Panc1 (cell line): ENCODE measurements around the gene PDK2. TPM values are rescaled to one million over a fixed set of nuclear protein-coding genes. Genes with fewer than 3 reads are reported as not detected.

Experiments used
- ATAC-seq: fragments of 200-7000 bp; cut with Tn5 transposase; 2 replicates; pipeline ENCODE4 v1.9.1; 2020; ENCODE audit warnings: mild to moderate bottlenecking, moderate library complexity
- BruUV-seq: library from RNA; stranded (reverse); fragments of 400-500 nt; replicated peaks from 2 replicates; lab custom pipeline; 2021; lab: Mats Ljungman, UMichigan
- CTCF ChIA-PET: fragments of 300-600 bp; sonication (Branson Sonifier 250); formaldehyde crosslinking; loops from one replicate; lab custom pipeline; 2022; ENCODE audit warnings: antibody characterized with exemption; lab: Charles Lee
- POLR2A ChIA-PET: fragments of 300-600 bp; sonication (Branson Sonifier 250); formaldehyde crosslinking; loops from one replicate; lab custom pipeline; 2022; ENCODE audit warnings: antibody characterized with exemption; lab: Charles Lee
- DNase-seq: peaks from one replicate; pipeline ENCODE4 v3.0.0-alpha.2; 2010; ENCODE audit warnings: low read depth, low spot score
- H3K27ac ChIP-seq: 2 replicates; pipeline ENCODE4 v1.5.1; 2011; ENCODE audit warnings: mild to moderate bottlenecking, low read length, inconsistent platforms
- H3K27me3 ChIP-seq: fragments of 200-500 bp; sonication (Bioruptor generic); 2 replicates; pipeline ENCODE4 v1.6.0; 2014; ENCODE audit warnings: low read length, inconsistent platforms; ENCODE audit not compliant: control insufficient read depth, insufficient read depth
- H3K36me3 ChIP-seq: fragments of 200-500 bp; sonication (Bioruptor generic); 2 replicates; pipeline ENCODE4 v1.5.1; 2014; ENCODE audit warnings: inconsistent platforms, mild to moderate bottlenecking, low read length, moderate library complexity; ENCODE audit not compliant: control insufficient read depth, insufficient read depth
- H3K4me1 ChIP-seq: 2 replicates; pipeline ENCODE4 v1.5.1; 2011; ENCODE audit warnings: inconsistent platforms, mild to moderate bottlenecking, low read length, moderate library complexity; ENCODE audit not compliant: control insufficient read depth, insufficient read depth
- H3K4me3 ChIP-seq, 2 experiments: 2 replicates each; pipeline ENCODE4 v1.5.1; 2011 to 2012; ENCODE audit warnings: low read depth in 2 of 2, low read length in 2 of 2, mild to moderate bottlenecking in 2 of 2, inconsistent platforms in 1 of 2, moderate library complexity in 1 of 2
- H3K9me3 ChIP-seq: fragments of 200-500 bp; sonication (Bioruptor generic); 2 replicates; pipeline ENCODE4 v1.5.1; 2014; ENCODE audit warnings: low read depth, mild to moderate bottlenecking, inconsistent platforms, low read length, moderate library complexity; ENCODE audit not compliant: control insufficient read depth, insufficient read depth
- POLR2AphosphoS5 ChIP-seq: IDR thresholded peaks from 2 replicates; pipeline ENCODE4 v1.6.1; 2012; ENCODE audit warnings: mild to moderate bottlenecking, low read depth, low read length, moderate library complexity
- SIN3A ChIP-seq: IDR thresholded peaks from 2 replicates; pipeline ENCODE4 v1.6.1; 2012; ENCODE audit warnings: low read depth, mild to moderate bottlenecking, low read length, moderate library complexity, borderline replicate concordance; ENCODE audit not compliant: insufficient read depth
- TCF7L2 ChIP-seq: IDR thresholded peaks from 2 replicates; pipeline ENCODE4 v1.6.1; 2011; ENCODE audit warnings: mild to moderate bottlenecking, low read depth, low read length, inconsistent platforms
- in situ Hi-C: cut with HindIII; loops from 2 replicates; pipeline ENCODE4 v1.10.0; 2016; ENCODE audit warnings: low sequenced_read_pairs, low pct_unique_long_range_greater_than_20kb
- intact Hi-C: fragments of 100-400 bp; cut with micrococcal nuclease; formaldehyde crosslinking; loops from one replicate; pipeline ENCODE4 v1.10.0; 2022; ENCODE audit not compliant: unreplicated experiment
- total RNA-seq: library from RNA; stranded (reverse); gene quantifications from one replicate; pipeline ENCODE4 v1.2.1, GENCODE V29; 2021; ENCODE audit not compliant: unreplicated experiment
- TF ChIP-seq, protein P1 (sequence below), 2 experiments: IDR thresholded peaks; 2 replicates each; pipeline ENCODE4 v1.6.1; 2011 to 2012; ENCODE audit warnings: low read depth in 2 of 2, control low read depth in 1 of 2, low read length in 1 of 2, mild to moderate bottlenecking in 1 of 2, moderate library complexity in 1 of 2; ENCODE audit not compliant: insufficient read depth in 1 of 2
- TF ChIP-seq, protein P2 (sequence below): fragments of 450-650 bp; IDR thresholded peaks from 2 replicates; pipeline ENCODE4 v1.5.1; 2017; ENCODE audit warnings: mild to moderate bottlenecking

Gene PDK2
- total RNA-seq, 1 experiment from 2014 or later: 46.0 TPM

DNA sequence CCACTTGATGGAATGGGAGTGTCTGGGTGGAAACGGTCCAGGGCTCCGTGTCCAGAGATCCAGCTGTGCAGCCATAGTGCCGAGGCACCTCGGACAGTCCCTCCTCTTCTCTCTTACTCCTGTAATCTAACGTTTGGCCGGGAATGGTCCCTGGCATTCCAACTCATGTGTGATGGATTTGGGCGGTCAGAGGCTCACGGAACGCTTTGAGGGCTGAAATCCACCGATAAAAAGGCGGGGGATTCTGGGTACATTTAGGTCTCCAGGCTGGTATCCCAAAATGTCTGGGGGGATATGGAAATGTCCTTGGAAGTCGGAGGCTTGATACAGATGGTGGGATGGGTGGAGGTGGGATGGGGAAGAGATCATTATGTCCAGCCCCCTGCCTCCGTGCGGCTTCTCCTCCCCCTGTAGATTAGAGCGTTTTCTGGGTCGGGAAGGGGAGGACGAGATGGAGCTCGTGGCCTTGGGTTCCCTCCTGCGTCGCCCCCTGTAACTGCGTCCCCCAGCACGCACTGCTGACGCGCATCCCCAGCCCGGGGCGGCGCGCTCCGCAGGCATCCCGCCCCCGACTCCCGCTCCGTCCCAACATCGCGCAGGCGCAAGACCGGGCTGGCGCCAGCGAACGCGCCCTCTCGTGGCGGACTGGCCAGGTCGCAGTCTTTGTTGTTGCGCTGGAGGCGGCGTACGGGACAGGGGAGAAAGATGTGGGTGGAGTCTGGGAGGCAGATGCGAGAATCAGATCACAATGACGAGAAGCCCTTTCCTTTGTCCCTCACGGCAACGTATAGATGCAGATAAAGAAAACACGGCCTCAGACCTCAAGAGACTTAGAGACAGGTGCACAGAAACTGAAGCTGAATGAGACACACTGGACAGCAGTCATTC, 66.1 kb downstream of the PDK2 start:
- intact Hi-C loops: loop anchor here (1.0 kb wide), 1 partner anchor 21 kb away; no protein-coding TSS in a partner anchor
- in situ Hi-C loops: no loop called here
- peak; percentile 64 for DNase-seq
- H3K36me3 ChIP-seq: no peaks in the 10 kb centered on the region
- TF ChIP-seq, protein P1, sequence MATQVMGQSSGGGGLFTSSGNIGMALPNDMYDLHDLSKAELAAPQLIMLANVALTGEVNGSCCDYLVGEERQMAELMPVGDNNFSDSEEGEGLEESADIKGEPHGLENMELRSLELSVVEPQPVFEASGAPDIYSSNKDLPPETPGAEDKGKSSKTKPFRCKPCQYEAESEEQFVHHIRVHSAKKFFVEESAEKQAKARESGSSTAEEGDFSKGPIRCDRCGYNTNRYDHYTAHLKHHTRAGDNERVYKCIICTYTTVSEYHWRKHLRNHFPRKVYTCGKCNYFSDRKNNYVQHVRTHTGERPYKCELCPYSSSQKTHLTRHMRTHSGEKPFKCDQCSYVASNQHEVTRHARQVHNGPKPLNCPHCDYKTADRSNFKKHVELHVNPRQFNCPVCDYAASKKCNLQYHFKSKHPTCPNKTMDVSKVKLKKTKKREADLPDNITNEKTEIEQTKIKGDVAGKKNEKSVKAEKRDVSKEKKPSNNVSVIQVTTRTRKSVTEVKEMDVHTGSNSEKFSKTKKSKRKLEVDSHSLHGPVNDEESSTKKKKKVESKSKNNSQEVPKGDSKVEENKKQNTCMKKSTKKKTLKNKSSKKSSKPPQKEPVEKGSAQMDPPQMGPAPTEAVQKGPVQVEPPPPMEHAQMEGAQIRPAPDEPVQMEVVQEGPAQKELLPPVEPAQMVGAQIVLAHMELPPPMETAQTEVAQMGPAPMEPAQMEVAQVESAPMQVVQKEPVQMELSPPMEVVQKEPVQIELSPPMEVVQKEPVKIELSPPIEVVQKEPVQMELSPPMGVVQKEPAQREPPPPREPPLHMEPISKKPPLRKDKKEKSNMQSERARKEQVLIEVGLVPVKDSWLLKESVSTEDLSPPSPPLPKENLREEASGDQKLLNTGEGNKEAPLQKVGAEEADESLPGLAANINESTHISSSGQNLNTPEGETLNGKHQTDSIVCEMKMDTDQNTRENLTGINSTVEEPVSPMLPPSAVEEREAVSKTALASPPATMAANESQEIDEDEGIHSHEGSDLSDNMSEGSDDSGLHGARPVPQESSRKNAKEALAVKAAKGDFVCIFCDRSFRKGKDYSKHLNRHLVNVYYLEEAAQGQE (IDR thresholded peaks at IDR 0.05; ENCODE audit: insufficient read depth in 1 of 2, low read depth in 2 of 2, low read length in 1 of 2): peak in 1 of 2 experiments; percentile 67; a peak in 1 of 4 replicates
- TF ChIP-seq SIN3A (no peak), POLR2AphosphoS5 (peak; percentile 57; the same call in 1 of the 2 replicates), TCF7L2 (peak; percentile 76)
- TF ChIP-seq, protein P2, sequence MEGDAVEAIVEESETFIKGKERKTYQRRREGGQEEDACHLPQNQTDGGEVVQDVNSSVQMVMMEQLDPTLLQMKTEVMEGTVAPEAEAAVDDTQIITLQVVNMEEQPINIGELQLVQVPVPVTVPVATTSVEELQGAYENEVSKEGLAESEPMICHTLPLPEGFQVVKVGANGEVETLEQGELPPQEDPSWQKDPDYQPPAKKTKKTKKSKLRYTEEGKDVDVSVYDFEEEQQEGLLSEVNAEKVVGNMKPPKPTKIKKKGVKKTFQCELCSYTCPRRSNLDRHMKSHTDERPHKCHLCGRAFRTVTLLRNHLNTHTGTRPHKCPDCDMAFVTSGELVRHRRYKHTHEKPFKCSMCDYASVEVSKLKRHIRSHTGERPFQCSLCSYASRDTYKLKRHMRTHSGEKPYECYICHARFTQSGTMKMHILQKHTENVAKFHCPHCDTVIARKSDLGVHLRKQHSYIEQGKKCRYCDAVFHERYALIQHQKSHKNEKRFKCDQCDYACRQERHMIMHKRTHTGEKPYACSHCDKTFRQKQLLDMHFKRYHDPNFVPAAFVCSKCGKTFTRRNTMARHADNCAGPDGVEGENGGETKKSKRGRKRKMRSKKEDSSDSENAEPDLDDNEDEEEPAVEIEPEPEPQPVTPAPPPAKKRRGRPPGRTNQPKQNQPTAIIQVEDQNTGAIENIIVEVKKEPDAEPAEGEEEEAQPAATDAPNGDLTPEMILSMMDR: peak; percentile 99
- peak overlapping the region; percentile 65 to 91 for H3K4me3 ChIP-seq
- peak; percentile 97 for ATAC-seq
- H3K4me1 ChIP-seq: peaks cover 3% of the 10 kb centered on the region; the same call in 1 of the 2 replicates
- BruUV-seq: no TSS peak
- ChIA-PET CTCF (interaction anchor here (0.5 to 2.0 kb wide), 7 partner anchors 9 to 157 kb away, joined by 3 to 11 read pairs (median 4); no protein-coding TSS in a partner anchor), POLR2A (interaction anchor here (0.6 to 0.7 kb wide), 2 partner anchors 14 to 16 kb away, joined by 3 read pairs; no protein-coding TSS in a partner anchor)
- peak overlapping the region; percentile 85 for H3K27ac ChIP-seq
- H3K9me3 ChIP-seq: no peaks in the 10 kb centered on the region
- H3K27me3 ChIP-seq: no peaks in the 10 kb centered on the region

Other genes with a start within 250 kb of the PDK2 start
- gene TAC4, start 247.3 kb upstream of the PDK2 start, total RNA-seq: not detected
- gene DLX4, start 126.2 kb upstream of the PDK2 start, total RNA-seq: 11.2 TPM
- 2.9 TPM for gene DLX3, start 100.1 kb upstream of the PDK2 start, total RNA-seq
- 439 TPM for gene ITGA3, start 39.2 kb upstream of the PDK2 start, total RNA-seq
- 6.9 TPM for gene SAMD14, start 34.8 kb downstream of the PDK2 start, total RNA-seq
- 114 TPM for gene PPP1R9B, start 55.3 kb downstream of the PDK2 start, total RNA-seq
- not detected for gene SGCA, start 70.7 kb downstream of the PDK2 start, total RNA-seq
- gene COL1A1, start 106.3 kb downstream of the PDK2 start, total RNA-seq: 52.7 TPM
- gene TMEM92, start 179.1 kb downstream of the PDK2 start, total RNA-seq: 0.54 TPM